Embryonic facial prominence (tissue), 1 donor: ENCODE data around the gene ZNF331.

ENCODE experiments used
- DNase-seq: peaks from one replicate; pipeline ENCODE4 v3.0.0-alpha.2; 2016; ENCODE audit errors: extremely low spot score

The ZNF331 gene

GRCh38 chr19:53626976-53627375 lies 89.0 kb downstream of the ZNF331 start:
- DNase-seq: no peak
